GM18508 (cell line): ENCODE results near the gene NECTIN4.

ENCODE experiments used
- ATAC-seq: cut with Tn5 transposase; IDR thresholded peaks from one replicate; pipeline ENCODE4 v1.9.1; 2021; ENCODE audit warnings: moderate number of reproducible peaks; ENCODE audit not compliant: insufficient read depth, unreplicated experiment

NECTIN4 gene

DNA sequence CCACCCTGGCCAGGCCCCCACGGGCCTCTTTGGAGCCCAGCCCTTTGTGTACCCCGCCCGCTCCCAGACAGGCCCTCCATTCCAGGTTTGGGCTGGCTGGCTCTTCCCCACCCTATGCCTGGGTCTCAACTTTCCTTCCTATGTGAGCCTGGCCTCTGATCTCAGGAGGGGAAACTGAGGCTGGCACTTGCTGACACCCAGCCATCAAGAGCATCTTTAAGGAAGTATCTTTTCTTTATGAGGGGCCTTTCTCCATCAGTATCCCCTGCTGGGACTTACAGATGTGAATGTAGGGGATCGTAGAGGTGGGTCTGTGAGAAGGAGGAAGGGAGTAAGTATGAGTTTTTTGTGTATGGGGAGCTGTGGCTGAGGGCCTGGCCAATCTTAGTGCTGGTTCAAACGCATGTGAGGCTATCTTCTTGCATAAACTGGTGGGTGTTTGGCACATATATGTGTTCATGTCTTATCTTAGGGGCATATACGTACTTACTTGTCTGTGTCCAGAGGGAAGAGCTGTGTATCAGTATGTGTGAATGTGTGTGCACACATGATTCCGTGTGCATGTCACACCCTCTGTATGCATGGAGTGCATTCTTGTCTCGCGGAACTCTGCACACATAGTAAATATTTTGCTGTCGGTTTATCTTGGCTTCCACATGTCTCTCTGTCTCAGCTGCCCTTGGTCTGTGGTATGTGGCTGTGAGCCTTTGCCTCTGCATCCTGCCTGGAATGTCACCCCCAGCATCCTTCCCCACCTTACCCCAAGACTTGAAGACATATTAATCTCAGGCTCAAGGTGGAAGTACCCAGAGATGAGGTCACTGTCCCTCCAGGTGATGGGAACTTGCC is 5.4 kb downstream of the NECTIN4 start:
- no peak for ATAC-seq

GRCh38 chr1:161082996-161083747 is 6.2 kb downstream of the NECTIN4 start:
- no peak for ATAC-seq

DNA sequence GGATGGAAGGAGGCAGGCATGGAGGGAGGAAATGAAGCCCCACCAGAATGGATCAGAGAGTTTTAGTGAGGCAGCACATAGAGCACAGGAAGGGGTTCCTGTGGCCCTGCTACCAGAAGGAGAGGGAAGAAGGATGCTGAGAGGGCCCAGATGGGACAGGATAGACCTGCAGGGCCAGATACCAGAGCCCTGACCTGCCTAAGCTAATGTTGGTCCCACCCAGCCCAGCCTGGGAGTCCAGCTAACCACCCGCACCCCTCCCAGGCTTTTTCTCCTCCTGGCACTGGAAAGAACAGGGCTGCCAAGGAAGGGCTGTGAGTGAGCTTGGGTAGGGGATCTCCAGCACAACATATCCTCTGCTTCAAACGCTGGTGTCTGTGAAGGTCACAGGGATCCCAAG is 6.9 kb downstream of the NECTIN4 start:
- ATAC-seq, result no peak

GRCh38 chr1:161081519-161081918 is 7.8 kb downstream of the NECTIN4 start:
- no peak for ATAC-seq

- ATAC-seq, result no peak
These were observed 8.6 kb downstream of the NECTIN4 start for GRCh38 chr1:161080441-161081405.

DNA sequence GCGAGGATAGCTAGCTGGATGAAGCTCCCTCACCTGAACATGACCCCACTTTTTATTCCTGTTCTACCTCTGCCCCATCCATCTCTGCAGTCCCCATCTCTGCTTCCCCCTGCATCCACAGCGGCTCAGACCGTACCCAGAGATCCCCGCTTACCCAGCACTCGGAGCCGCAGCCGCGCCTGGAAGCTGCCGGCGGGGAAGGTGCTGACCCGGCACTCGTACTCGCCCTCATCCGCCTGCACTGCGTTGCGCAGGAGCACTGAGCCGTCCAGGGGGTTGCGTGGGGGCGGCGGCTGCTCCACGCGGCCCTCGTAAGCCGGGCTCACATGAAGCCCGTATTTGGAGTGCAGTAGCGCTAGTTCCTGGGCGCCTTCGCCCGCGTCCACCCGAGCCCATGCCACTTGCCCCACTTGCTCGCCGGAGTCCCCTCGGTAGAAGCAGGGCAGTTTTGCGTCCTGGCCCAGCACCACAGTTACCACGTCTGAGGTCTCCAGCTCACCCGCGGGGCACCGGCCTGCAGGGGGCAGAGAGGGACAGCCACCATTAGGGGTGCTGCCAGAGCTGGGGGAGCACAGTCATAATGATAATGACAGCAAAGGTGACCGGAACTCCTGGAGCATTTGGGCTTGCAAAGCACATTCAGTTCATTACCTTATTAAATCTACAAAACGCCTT is 9.8 kb downstream of the NECTIN4 start:
- ATAC-seq, result no peak

GRCh38 chr1:161077426-161077825 is 11.9 kb downstream of the NECTIN4 start:
- ATAC-seq, result no peak

GRCh38 chr1:161076410-161076809 is 12.9 kb downstream of the NECTIN4 start:
- no peak for ATAC-seq

DNA sequence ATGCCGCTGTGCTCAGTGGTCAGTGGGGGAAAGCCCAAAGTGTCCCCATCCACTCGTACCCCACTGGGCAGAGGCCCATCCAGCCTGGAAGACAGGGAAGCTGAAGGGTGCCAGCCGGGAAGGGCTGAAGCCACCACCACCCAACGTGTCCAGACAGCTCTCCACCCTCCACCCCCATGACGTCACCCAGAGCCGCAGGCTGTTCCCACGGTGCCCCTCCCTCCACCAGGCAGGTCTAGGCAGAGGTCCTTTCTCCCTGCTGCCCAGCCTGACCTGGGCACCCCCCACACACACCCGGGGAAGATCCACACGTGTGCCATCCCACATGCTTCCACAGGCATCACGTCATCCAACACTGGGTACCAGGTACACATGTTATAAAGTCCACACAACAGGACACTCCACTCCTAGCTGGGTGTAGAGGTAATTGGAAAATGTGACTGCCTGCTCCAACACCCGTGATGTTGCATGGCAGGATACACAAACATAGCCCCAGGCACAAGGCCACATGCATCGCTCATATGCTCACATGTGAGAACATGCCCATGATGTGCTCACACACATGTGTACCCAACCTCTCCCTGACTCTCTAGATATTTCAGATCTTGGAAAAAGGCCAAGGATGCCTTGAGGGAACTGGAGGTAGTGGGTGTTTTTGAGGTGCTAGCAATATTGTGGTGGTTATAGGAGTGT is 14.5 kb downstream of the NECTIN4 start:
- ATAC-seq, result no peak

GRCh38 chr1:161073474-161074121 is 15.8 kb downstream of the NECTIN4 start:
- no peak for ATAC-seq

DNA sequence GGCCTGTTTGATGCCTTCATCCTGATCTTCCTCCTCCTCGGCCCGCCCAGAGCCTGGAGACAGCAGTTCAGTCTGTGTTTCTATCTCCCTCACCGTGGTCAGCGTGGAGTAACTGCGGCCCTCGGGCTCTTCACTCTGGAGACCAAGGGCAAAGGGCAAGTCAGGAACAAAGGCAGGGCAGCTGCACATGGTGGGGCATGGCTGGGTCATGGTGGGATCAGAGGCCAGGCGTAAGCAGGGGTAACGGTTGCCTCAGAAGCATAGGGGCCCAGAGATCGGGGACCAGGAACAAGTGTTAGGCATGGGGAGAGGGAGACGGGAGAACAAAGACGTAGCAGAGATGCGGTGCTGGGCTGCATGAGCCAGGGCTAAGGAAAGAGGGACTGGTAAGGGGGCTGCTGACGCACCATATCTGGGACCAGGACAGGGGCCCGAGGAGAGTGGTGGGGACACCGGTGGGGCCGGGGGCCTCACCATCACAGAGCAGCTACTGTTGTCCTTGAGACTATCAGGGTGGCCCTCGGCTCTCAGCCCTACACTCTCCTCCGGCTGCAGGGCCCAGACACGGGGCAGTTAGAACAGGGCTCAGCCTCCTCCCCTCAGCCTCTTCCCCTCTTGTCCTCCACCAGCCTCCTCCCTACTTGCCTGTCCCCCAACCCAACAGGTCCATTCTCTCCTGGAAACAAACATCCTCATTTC is 16.5 kb downstream of the NECTIN4 start:
- no peak for ATAC-seq

GRCh38 chr1:161071886-161072371 is 17.4 kb downstream of the NECTIN4 start:
- ATAC-seq, result no peak

DNA sequence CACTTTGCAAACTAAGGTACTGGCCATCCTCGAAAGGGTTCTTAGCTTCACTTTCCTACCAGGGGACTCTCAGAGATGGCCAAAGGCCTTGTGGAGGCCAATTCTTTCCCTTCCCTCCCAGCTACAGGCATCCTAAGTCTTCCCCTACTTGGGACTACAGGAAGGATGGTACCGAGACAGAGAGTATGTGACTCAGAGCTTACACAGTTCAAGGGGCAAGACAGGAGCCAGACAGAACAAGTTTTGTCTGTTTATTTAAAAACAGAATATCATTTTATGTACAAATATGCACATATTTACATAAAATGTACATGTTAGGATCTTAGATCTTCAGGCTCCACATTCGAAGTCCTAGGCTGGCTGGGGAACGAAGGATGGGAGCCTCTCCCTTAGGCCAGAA is 18.6 kb downstream of the NECTIN4 start:
- no peak for ATAC-seq

GRCh38 chr1:161069731-161070270 is 19.6 kb downstream of the NECTIN4 start, which contains the start of gene ARHGAP30:
TSS of gene ARHGAP30 (minus strand) at chr1:161069891. CDS start at chr1:161069624, 267 bp downstream.
- ATAC-seq, result peak; percentile 69

- no peak for ATAC-seq
These were observed 20.1 kb downstream of the NECTIN4 start for GRCh38 chr1:161069241-161069640.

GRCh38 chr1:161068306-161069234 is 20.8 kb downstream of the NECTIN4 start:
- no peak for ATAC-seq

DNA sequence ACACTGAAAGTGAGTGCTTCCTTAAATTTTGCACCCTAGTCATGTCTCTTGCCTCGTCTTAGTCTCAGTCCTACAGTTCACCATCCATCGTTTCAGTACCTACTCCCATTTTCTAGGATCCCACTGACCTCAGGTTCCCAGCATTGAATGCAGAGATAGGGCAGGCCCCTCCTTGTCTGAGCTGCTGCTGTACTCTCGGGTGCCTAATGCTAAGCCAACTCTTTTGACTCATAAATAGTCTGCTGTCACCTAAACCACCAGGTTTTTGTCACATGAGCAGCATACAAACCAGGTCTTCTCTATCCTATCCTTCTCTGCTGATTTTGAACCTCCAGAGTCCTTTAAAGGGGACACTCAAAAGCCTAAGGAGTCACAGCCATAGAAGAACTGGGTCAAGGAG is 22.7 kb downstream of the NECTIN4 start:
- ATAC-seq, result no peak
